GM12875 (cell line): ENCODE measurements around the gene GRIP2.

Source experiments
- H3K4me3 ChIP-seq: one replicate; pipeline ENCODE4 v1.5.1; 2011; ENCODE audit warnings: low read depth, low read length, control low read depth
- CTCF ChIP-seq: IDR thresholded peaks from 2 replicates; pipeline ENCODE4 v1.5.1; 2011; ENCODE audit warnings: low read depth, mild to moderate bottlenecking, control low read depth, inconsistent platforms, low read length, moderate library complexity, borderline replicate concordance; ENCODE audit not compliant: insufficient read depth

GRIP2 gene

GRCh38 chr3:14474363-14475081 lies 65.6 kb downstream of the GRIP2 start:
- H3K4me3 ChIP-seq: no peak overlapping the region
- no peak for TF ChIP-seq CTCF

GRCh38 chr3:14473411-14473891 lies 66.7 kb downstream of the GRIP2 start:
- no peak overlapping the region for H3K4me3 ChIP-seq
- no peak for TF ChIP-seq CTCF

DNA sequence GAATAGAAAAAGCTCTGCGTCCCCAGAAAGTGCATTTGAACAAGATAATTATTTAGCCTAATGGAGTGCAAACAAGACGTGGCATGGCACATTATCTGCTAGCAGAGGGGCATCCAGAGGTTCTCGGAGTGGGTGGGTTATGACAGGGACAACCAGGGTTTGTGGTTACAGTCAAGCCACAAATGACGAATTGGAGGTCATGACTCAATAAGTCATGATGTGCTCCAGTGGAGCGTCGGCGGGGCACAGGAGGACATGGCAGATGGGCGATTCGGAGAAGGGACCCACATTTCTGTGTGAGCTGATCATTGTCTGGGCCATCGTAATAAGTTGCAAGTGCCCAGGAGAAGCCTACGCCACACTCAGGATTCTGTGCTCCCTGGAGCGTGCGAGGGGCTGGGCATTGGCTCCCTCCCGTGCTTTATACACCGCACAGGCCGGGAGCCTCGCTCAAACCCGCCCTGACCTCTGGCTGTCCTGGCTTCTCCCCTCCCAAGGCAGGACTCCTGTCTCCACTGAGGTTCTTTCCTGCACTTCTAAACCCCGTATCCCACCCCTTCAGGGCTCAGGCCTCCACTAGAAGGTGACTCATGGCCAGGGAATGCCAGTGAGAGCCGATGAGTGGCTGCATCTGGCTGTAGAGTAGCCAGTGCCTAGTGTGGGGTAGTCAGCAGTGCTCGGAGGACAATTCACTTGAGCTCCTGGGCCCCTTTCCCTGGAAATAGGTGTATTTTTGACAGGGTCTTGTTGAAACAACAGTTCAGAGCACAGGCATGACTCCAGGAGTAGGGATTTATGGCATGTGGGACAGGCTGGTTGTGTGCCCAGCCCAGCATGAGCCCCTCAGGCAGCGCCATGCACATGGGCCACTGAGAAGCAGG lies 67.4 kb downstream of the GRIP2 start:
- H3K4me3 ChIP-seq: no peak overlapping the region
- no peak for TF ChIP-seq CTCF

DNA sequence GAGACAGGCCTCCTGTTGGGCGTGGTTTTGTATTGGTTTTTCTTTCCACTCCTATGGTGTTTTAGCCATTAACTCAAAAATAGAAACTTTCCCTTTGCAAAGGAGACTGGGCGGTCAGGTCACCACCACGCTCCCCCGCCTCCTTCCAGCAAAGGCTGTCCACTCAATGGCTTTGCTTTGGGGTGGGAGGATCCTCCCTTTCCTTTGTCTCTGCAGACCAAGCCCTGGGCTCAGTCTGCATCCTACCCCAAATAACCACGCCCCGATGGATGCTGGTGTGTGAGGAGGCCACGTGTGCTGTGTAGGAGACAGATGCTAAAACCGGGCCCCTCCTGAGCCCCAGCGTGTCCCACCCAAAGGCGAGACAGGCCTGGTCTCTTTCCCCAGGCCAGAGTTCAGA lies 68.5 kb downstream of the GRIP2 start:
- no peak for TF ChIP-seq CTCF
- no peak overlapping the region for H3K4me3 ChIP-seq

DNA sequence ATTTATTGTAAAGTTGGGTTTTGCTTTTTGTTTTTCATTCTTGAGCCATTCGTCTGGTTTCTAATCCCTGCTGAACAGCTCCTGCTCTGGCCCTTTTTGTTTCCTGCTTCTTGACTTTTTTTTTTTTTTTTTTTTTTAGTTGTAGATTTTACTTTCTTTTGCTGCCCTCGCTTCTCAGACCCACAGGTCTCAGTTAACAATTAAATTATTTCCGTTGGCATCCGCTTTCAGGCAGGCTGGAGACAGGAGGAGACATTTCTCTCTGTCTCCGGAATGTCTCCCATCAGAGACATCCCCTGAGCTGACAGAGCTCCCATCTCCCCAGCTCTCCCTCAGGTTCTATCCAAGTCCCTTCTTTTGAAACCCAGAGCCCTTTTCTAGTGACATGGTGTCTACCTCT lies 69.1 kb downstream of the GRIP2 start:
- no peak for TF ChIP-seq CTCF
- no peak overlapping the region for H3K4me3 ChIP-seq

- H3K4me3 ChIP-seq: no peak overlapping the region
- TF ChIP-seq CTCF: no peak
These were observed 69.7 kb downstream of the GRIP2 start for GRCh38 chr3:14470461-14470860.
